Measurements from ENCODE around the gene MRPS25. TPM values are rescaled to one million over a fixed set of nuclear protein-coding genes. Genes with fewer than 3 reads are reported as not detected.
A peak's percentile ranks its signal among the peaks of the same experiment; 100 is the strongest.

The MRPS25 gene
- polyA plus RNA-seq, 1 donor (not counting 4 experiments of a cell fraction or from before 2014, with no cell fraction given) = 54.5 TPM

GRCh38 chr3:15063238-15063637, 1.9 kb downstream of the MRPS25 start:
- dilution Hi-C loops (cut with MboI; ENCODE audit: extremely low pct_ligation_motif_present, low sequenced_read_pairs) = no loop called here
- FAIRE-seq = no peak
- Histone ChIP-seq H4K20me1 (ENCODE audit: control insufficient read depth, extremely low read depth, insufficient read depth, low read length) (no peaks in the 10 kb centered on the region), H3K79me2 (ENCODE audit: control insufficient read depth, insufficient read depth, low read length) (peaks cover 41% of the 10 kb centered on the region), H3K4me1 (ENCODE audit: control insufficient read depth, extremely low read depth, insufficient read depth, low read length) (peaks cover 16% of the 10 kb centered on the region), H3K4me3 (ENCODE audit: control insufficient read depth in 2 of 3, extremely low read depth in 1 of 3, insufficient read depth in 2 of 3, low read depth in 1 of 3, low read length in 3 of 3) (peak overlapping the region in 1 of 3 experiments; percentile 99), H3K27me3 (ENCODE audit: control insufficient read depth, extremely low read depth, insufficient read depth, low read length) (no peaks in the 10 kb centered on the region), H3K9me3 (ENCODE audit: control insufficient read depth, low read depth, low read length) (no peaks in the 10 kb centered on the region), H3K36me3 (ENCODE audit: control insufficient read depth in 2 of 2, extremely low read depth in 1 of 2, insufficient read depth in 2 of 2, low read length in 2 of 2) (peaks cover 6 to 10% of the 10 kb centered on the region in 2 experiments), H3K9ac (ENCODE audit: control insufficient read depth, extremely low read depth, insufficient read depth, low read length) (no peak overlapping the region), H2AFZ (ENCODE audit: control insufficient read depth, low read length) (no peak overlapping the region), H3K4me2 (ENCODE audit: control insufficient read depth, extremely low read depth, insufficient read depth, low read depth, low read length) (peak overlapping the region; percentile 92), H3K27ac (ENCODE audit: control insufficient read depth, insufficient read depth, low read length) (no peak overlapping the region), H3K9me1 (ENCODE audit: control insufficient read depth, extremely low read depth, insufficient read depth, low read length) (no peaks in the 10 kb centered on the region)
- DNase-seq (ENCODE audit: low read depth, low spot score) = no peak
- TF ChIP-seq CTCF (optimal IDR thresholded peaks at IDR 0.05 in 1 of 3, IDR thresholded peaks at IDR 0.05 in 1 of 3, conservative IDR thresholded peaks at IDR 0.05 in 1 of 3; ENCODE audit: extremely low read depth in 1 of 3, insufficient read depth in 2 of 3, low read length in 3 of 3) = no peak
- no peak for TF ChIP-seq EZH2 (IDR thresholded peaks at IDR 0.05; ENCODE audit: low read length)

GRCh38 chr3:15060029-15060428, 5.1 kb downstream of the MRPS25 start:
- no peaks in the 10 kb centered on the region for H3K9me1 ChIP-seq (ENCODE audit: control insufficient read depth, extremely low read depth, insufficient read depth, low read length)
- no peak overlapping the region for H3K9ac ChIP-seq (ENCODE audit: control insufficient read depth, extremely low read depth, insufficient read depth, low read length)
- no peak for FAIRE-seq
- no peaks in the 10 kb centered on the region for H4K20me1 ChIP-seq (ENCODE audit: control insufficient read depth, extremely low read depth, insufficient read depth, low read length)
- peaks cover 13% of the 10 kb centered on the region for H3K4me1 ChIP-seq (ENCODE audit: control insufficient read depth, extremely low read depth, insufficient read depth, low read length)
- TF ChIP-seq EZH2 (IDR thresholded peaks at IDR 0.05; ENCODE audit: low read length) (no peak), CTCF (optimal IDR thresholded peaks at IDR 0.05 in 1 of 3, IDR thresholded peaks at IDR 0.05 in 1 of 3, conservative IDR thresholded peaks at IDR 0.05 in 1 of 3; ENCODE audit: extremely low read depth in 1 of 3, insufficient read depth in 2 of 3, low read length in 3 of 3) (no peak)
- peaks cover 16 to 19% of the 10 kb centered on the region in 2 experiments for H3K36me3 ChIP-seq (ENCODE audit: control insufficient read depth in 2 of 2, extremely low read depth in 1 of 2, insufficient read depth in 2 of 2, low read length in 2 of 2)
- no peak overlapping the region for H3K4me3 ChIP-seq (ENCODE audit: control insufficient read depth in 2 of 3, extremely low read depth in 1 of 3, insufficient read depth in 2 of 3, low read depth in 1 of 3, low read length in 3 of 3)
- peaks cover 67% of the 10 kb centered on the region for H3K79me2 ChIP-seq (ENCODE audit: control insufficient read depth, insufficient read depth, low read length)
- no peaks in the 10 kb centered on the region for H3K9me3 ChIP-seq (ENCODE audit: control insufficient read depth, low read depth, low read length)
- no peak overlapping the region for H3K4me2 ChIP-seq (ENCODE audit: control insufficient read depth, extremely low read depth, insufficient read depth, low read depth, low read length)
- no peak for DNase-seq (ENCODE audit: low read depth, low spot score)
- dilution Hi-C loops (cut with MboI; ENCODE audit: extremely low pct_ligation_motif_present, low sequenced_read_pairs) = no loop called here
- no peak overlapping the region for H2AFZ ChIP-seq (ENCODE audit: control insufficient read depth, low read length)
- no peaks in the 10 kb centered on the region for H3K27me3 ChIP-seq (ENCODE audit: control insufficient read depth, extremely low read depth, insufficient read depth, low read length)
- H3K27ac ChIP-seq (ENCODE audit: control insufficient read depth, insufficient read depth, low read length) = no peak overlapping the region

Data from keratinocyte (primary cell).